ENCODE measurements around the gene CDH9. TPM values are rescaled to one million over a fixed set of nuclear protein-coding genes. Genes with fewer than 3 reads are reported as not detected.

CDH9 gene
- total RNA-seq, 1 donor from 2014 or later: not detected

DNA sequence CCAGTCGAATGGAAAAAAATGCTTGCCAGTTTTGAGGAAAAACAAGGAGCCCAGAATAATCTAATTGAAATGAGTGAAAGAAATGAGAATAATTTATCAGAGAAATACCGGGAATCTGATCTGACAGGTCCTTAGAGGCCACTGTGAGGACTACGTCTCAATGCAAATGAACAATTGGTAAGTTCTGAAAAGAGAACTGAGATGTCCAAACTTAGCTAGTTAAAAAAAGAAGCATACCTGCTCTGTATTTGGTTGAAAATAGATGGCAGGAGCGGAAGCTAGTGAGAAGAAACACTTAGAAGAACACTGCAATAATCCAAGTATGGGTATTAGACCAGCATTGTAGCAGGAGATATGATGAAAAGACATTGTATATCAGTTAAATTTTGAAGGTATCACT, 161.2 kb downstream of the CDH9 start:
- Mint-ChIP-seq H3K27me3 (ENCODE audit: unreplicated experiment) (no peaks in the 10 kb centered on the region), H3K4me1 (ENCODE audit: unreplicated experiment) (no peaks in the 10 kb centered on the region), H3K9me3 (ENCODE audit: unreplicated experiment) (no peaks in the 10 kb centered on the region), H3K4me3 (ENCODE audit: unreplicated experiment) (no peak overlapping the region), H3K36me3 (ENCODE audit: unreplicated experiment) (no peaks in the 10 kb centered on the region), H3K27ac (ENCODE audit: unreplicated experiment) (no peak overlapping the region)
- TF ChIP-seq, protein P1, sequence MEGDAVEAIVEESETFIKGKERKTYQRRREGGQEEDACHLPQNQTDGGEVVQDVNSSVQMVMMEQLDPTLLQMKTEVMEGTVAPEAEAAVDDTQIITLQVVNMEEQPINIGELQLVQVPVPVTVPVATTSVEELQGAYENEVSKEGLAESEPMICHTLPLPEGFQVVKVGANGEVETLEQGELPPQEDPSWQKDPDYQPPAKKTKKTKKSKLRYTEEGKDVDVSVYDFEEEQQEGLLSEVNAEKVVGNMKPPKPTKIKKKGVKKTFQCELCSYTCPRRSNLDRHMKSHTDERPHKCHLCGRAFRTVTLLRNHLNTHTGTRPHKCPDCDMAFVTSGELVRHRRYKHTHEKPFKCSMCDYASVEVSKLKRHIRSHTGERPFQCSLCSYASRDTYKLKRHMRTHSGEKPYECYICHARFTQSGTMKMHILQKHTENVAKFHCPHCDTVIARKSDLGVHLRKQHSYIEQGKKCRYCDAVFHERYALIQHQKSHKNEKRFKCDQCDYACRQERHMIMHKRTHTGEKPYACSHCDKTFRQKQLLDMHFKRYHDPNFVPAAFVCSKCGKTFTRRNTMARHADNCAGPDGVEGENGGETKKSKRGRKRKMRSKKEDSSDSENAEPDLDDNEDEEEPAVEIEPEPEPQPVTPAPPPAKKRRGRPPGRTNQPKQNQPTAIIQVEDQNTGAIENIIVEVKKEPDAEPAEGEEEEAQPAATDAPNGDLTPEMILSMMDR (IDR thresholded peaks at IDR 0.05): no peak
- DNase-seq (ENCODE audit: extremely low spot score, unreplicated experiment): no peak

DNA sequence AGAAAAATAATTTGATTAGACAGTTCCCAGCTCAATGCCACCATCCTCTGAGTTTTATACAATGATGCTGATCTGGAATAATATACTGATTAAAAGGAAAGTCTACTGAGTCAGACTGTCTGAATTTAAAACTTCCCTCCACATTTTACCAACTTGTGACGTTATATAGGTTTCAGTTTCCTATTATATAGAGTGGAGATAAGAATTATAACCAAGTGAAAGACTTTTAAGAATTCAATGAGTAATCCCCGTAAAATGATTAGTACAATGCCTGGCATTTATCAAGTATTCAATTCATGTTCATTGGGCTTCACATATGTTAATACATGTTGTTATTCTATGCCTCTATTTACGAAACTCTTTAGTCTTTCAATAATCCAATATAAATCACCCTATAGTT, 166.0 kb downstream of the CDH9 start:
- DNase-seq (ENCODE audit: extremely low spot score, unreplicated experiment): no peak
- Mint-ChIP-seq H3K27ac (ENCODE audit: unreplicated experiment) (no peak overlapping the region), H3K9me3 (ENCODE audit: unreplicated experiment) (no peaks in the 10 kb centered on the region), H3K27me3 (ENCODE audit: unreplicated experiment) (no peaks in the 10 kb centered on the region), H3K36me3 (ENCODE audit: unreplicated experiment) (no peaks in the 10 kb centered on the region), H3K4me1 (ENCODE audit: unreplicated experiment) (no peaks in the 10 kb centered on the region), H3K4me3 (ENCODE audit: unreplicated experiment) (no peak overlapping the region)
- TF ChIP-seq, protein P1 (IDR thresholded peaks at IDR 0.05): no peak

- no peak for DNase-seq (ENCODE audit: extremely low spot score, unreplicated experiment)
- TF ChIP-seq, protein P1 (IDR thresholded peaks at IDR 0.05): no peak
- Mint-ChIP-seq H3K36me3 (ENCODE audit: unreplicated experiment) (no peaks in the 10 kb centered on the region), H3K9me3 (ENCODE audit: unreplicated experiment) (no peaks in the 10 kb centered on the region), H3K27me3 (ENCODE audit: unreplicated experiment) (no peaks in the 10 kb centered on the region), H3K4me3 (ENCODE audit: unreplicated experiment) (no peak overlapping the region), H3K4me1 (ENCODE audit: unreplicated experiment) (no peaks in the 10 kb centered on the region), H3K27ac (ENCODE audit: unreplicated experiment) (no peak overlapping the region)
Measured at GRCh38 chr5:26869781-26870180, 168.6 kb downstream of the CDH9 start.

DNA sequence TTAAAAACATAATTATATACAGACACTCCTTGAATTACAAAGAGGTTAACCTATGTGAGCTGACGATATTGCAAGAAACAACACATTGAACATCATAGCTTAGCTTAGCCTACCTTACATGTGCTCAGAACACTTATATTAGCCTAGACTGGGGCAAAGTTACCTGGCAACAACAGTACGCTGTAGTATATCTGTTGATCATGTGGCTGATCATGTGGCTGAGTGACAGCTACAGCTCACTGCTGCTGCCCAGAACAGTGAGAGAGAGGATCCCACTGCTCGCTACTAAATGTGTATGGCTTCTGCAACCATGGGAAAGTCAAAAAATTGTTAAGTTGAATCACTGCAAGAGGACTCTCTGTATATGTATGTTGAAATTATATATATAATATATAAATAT, 169.9 kb downstream of the CDH9 start:
- Mint-ChIP-seq H3K36me3 (ENCODE audit: unreplicated experiment) (no peaks in the 10 kb centered on the region), H3K4me1 (ENCODE audit: unreplicated experiment) (no peaks in the 10 kb centered on the region), H3K27me3 (ENCODE audit: unreplicated experiment) (no peaks in the 10 kb centered on the region), H3K4me3 (ENCODE audit: unreplicated experiment) (no peak overlapping the region), H3K9me3 (ENCODE audit: unreplicated experiment) (no peaks in the 10 kb centered on the region), H3K27ac (ENCODE audit: unreplicated experiment) (no peak overlapping the region)
- DNase-seq (ENCODE audit: extremely low spot score, unreplicated experiment): no peak
- TF ChIP-seq, protein P1 (IDR thresholded peaks at IDR 0.05): no peak

DNA sequence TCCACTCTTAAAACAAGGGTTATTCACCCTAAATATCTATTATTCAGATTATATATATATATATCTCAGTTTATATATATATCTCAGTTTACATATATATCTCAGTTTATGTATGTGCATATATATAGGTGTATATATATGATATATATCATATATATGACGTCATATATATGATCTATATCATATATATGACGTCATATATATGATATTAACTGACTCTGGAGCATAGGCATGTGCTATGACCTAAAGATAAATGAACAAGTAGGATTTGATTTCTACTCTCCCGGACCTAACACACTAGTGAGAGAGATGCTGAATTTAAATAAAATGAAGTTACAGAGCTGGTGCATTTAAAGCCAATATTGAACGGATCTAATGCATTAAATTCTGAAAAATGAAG, 174.3 kb downstream of the CDH9 start:
- Mint-ChIP-seq H3K4me3 (ENCODE audit: unreplicated experiment) (no peak overlapping the region), H3K27me3 (ENCODE audit: unreplicated experiment) (peaks cover 3% of the 10 kb centered on the region), H3K36me3 (ENCODE audit: unreplicated experiment) (no peaks in the 10 kb centered on the region), H3K9me3 (ENCODE audit: unreplicated experiment) (no peaks in the 10 kb centered on the region), H3K27ac (ENCODE audit: unreplicated experiment) (no peak overlapping the region), H3K4me1 (ENCODE audit: unreplicated experiment) (no peaks in the 10 kb centered on the region)
- no peak for DNase-seq (ENCODE audit: extremely low spot score, unreplicated experiment)
- TF ChIP-seq, protein P1 (IDR thresholded peaks at IDR 0.05): no peak
